Karpas-422 (cell line): ENCODE measurements around the gene KLHL18. TPM values are rescaled to one million over a fixed set of nuclear protein-coding genes. Genes with fewer than 3 reads are reported as not detected.
A peak's percentile ranks its signal among the peaks of the same experiment; 100 is the strongest.
"Not testable (repeated sequence)": the region's sequence is repeated elsewhere in the genome, so short reads cannot be mapped to it uniquely, and the experiment has no call there.

ENCODE experiments used
- DNase-seq: peaks from one replicate; pipeline ENCODE4 v3.0.0-alpha.2; 2015
- H2AFZ ChIP-seq: fragments of 200-600 bp; sonication (generic); 2 replicates; pipeline ENCODE4 v1.6.1; 2014; ENCODE audit warnings: antibody characterized with exemption, low read length, mixed read lengths
- H3K27ac ChIP-seq: fragments of 200-600 bp; sonication (generic); 2 replicates; pipeline ENCODE4 v1.5.1; 2014; ENCODE audit warnings: mild to moderate bottlenecking, low read length, moderate library complexity
- H3K27me3 ChIP-seq: fragments of 200-600 bp; sonication (generic); 2 replicates; pipeline ENCODE4 v1.6.1; 2014; ENCODE audit warnings: low read length, mixed read lengths
- H3K36me3 ChIP-seq: fragments of 200-600 bp; sonication (generic); 2 replicates; pipeline ENCODE4 v1.6.1; 2014; ENCODE audit warnings: low read length, mixed read lengths; ENCODE audit not compliant: insufficient read depth
- H3K4me1 ChIP-seq: fragments of 200-600 bp; sonication (generic); 2 replicates; pipeline ENCODE4 v1.6.1; 2014; ENCODE audit warnings: mild to moderate bottlenecking, low read length, mixed read lengths
- H3K4me2 ChIP-seq: fragments of 200-600 bp; sonication (generic); 2 replicates; pipeline ENCODE4 v1.6.1; 2014; ENCODE audit warnings: low read length, low read depth, mild to moderate bottlenecking; ENCODE audit not compliant: poor library complexity, severe bottlenecking
- H3K4me3 ChIP-seq: fragments of 200-600 bp; sonication (generic); 2 replicates; pipeline ENCODE4 v1.5.1; 2014; ENCODE audit warnings: mild to moderate bottlenecking, antibody characterized with exemption, low read length, mixed read lengths
- H3K79me2 ChIP-seq: fragments of 200-600 bp; sonication (generic); 2 replicates; pipeline ENCODE4 v1.6.1; 2014; ENCODE audit warnings: mild to moderate bottlenecking, low read length, mixed read lengths
- H3K9ac ChIP-seq: fragments of 200-600 bp; sonication (generic); 2 replicates; pipeline ENCODE4 v1.6.0; 2014; ENCODE audit warnings: low read length
- H3K9me2 ChIP-seq: fragments of 200-600 bp; sonication (generic), shearing (Covaris generic); replicated peaks from 2 replicates; pipeline ENCODE4 v1.6.0; 2014; ENCODE audit warnings: mild to moderate bottlenecking, low read length, moderate library complexity; ENCODE audit not compliant: insufficient read depth
- H3K9me3 ChIP-seq: fragments of 300-700, 200-600 bp; sonication (generic); 2 replicates; pipeline ENCODE4 v1.6.1; 2014; ENCODE audit warnings: low read length, mixed read lengths
- H4K20me1 ChIP-seq: fragments of 200-600 bp; sonication (generic); 2 replicates; pipeline ENCODE4 v1.6.1; 2014; ENCODE audit warnings: mild to moderate bottlenecking, antibody characterized with exemption, low read length, low read depth; ENCODE audit not compliant: insufficient read depth
- total RNA-seq: library from RNA; depleted of rRNA; stranded (reverse); fragments of >200 nt; shearing (Covaris generic); gene quantifications from 2 replicates; pipeline ENCODE4 v1.2.3, GENCODE V29; 2014; ENCODE audit warnings: low replicate concordance

Gene KLHL18
- total RNA-seq, 1 experiment from 2014 or later = 15.6 TPM

- H3K9me3 ChIP-seq = no peaks in the 10 kb centered on the region
- H3K9me2 ChIP-seq = no peaks in the 10 kb centered on the region
- peak overlapping the region; percentile 82 for H3K4me2 ChIP-seq
- peaks cover 70% of the 10 kb centered on the region for H3K79me2 ChIP-seq
- peak overlapping the region; percentile 92 for H3K27ac ChIP-seq
- peak overlapping the region; percentile 80 for H3K4me3 ChIP-seq
- DNase-seq = peak; percentile 73
- H3K9ac ChIP-seq = peak overlapping the region; percentile 97
- peaks cover 17% of the 10 kb centered on the region; the same call in 1 of the 2 replicates for H3K36me3 ChIP-seq
- H4K20me1 ChIP-seq = no peaks in the 10 kb centered on the region
- H2AFZ ChIP-seq = peak overlapping the region; percentile 69; the same call in 1 of the 2 replicates
- no peaks in the 10 kb centered on the region for H3K27me3 ChIP-seq
- peaks cover 34% of the 10 kb centered on the region for H3K4me1 ChIP-seq
These were observed 421 bp downstream of the KLHL18 start for GRCh38 chr3:47283193-47283537.

GRCh38 chr3:47283591-47284364 is 1.0 kb downstream of the KLHL18 start:
- Histone ChIP-seq H3K9me2 (no peaks in the 10 kb centered on the region), H3K27me3 (no peaks in the 10 kb centered on the region), H3K27ac (peak overlapping the region; percentile 92), H2AFZ (no peak overlapping the region), H3K4me2 (peak overlapping the region; percentile 82), H3K36me3 (peaks cover 22% of the 10 kb centered on the region; the same call in 1 of the 2 replicates), H3K79me2 (peaks cover 76% of the 10 kb centered on the region), H3K4me3 (peak overlapping the region; percentile 80), H3K9me3 (no peaks in the 10 kb centered on the region), H3K4me1 (peaks cover 40% of the 10 kb centered on the region), H3K9ac (peak overlapping the region; percentile 97), H4K20me1 (no peaks in the 10 kb centered on the region)
- DNase-seq = peak; percentile 73

GRCh38 chr3:47288966-47289910 is 6.5 kb downstream of the KLHL18 start:
- H3K9me3 ChIP-seq = no peaks in the 10 kb centered on the region
- H3K27me3 ChIP-seq = no peaks in the 10 kb centered on the region
- H3K36me3 ChIP-seq = peaks cover 37% of the 10 kb centered on the region; the same call in 1 of the 2 replicates
- H4K20me1 ChIP-seq = no peaks in the 10 kb centered on the region
- H3K9ac ChIP-seq = no peak overlapping the region
- no peak for DNase-seq
- peaks cover 98% of the 10 kb centered on the region for H3K79me2 ChIP-seq
- H3K9me2 ChIP-seq = no peaks in the 10 kb centered on the region
- H3K4me2 ChIP-seq = no peak overlapping the region
- peak overlapping the region; percentile 89 for H3K27ac ChIP-seq
- H3K4me3 ChIP-seq = no peak overlapping the region
- no peak overlapping the region for H2AFZ ChIP-seq
- peaks cover 76% of the 10 kb centered on the region for H3K4me1 ChIP-seq

GRCh38 chr3:47291158-47291753 is 8.5 kb downstream of the KLHL18 start:
- peak overlapping the region; percentile 69 for H3K4me2 ChIP-seq
- peaks cover 79% of the 10 kb centered on the region for H3K4me1 ChIP-seq

GRCh38 chr3:47291754-47292420 is 9.1 kb downstream of the KLHL18 start:
- H3K36me3 ChIP-seq = peaks cover 25% of the 10 kb centered on the region; the same call in 1 of the 2 replicates

More at GRCh38 chr3:47291158-47291753, 8.5 kb downstream of the KLHL18 start:
- no peak overlapping the region for H2AFZ ChIP-seq
- peaks cover 98% of the 10 kb centered on the region for H3K79me2 ChIP-seq
- H3K9me3 ChIP-seq = no peaks in the 10 kb centered on the region
- H4K20me1 ChIP-seq = no peaks in the 10 kb centered on the region
- H3K36me3 ChIP-seq = peaks cover 31% of the 10 kb centered on the region; the same call in 1 of the 2 replicates
- no peak for DNase-seq
- peak overlapping the region; percentile 89 for H3K27ac ChIP-seq
- H3K4me3 ChIP-seq = peak overlapping the region; percentile 52
- peak overlapping the region; percentile 16; the same call in 1 of the 2 replicates for H3K9ac ChIP-seq
- H3K9me2 ChIP-seq = no peaks in the 10 kb centered on the region
- no peaks in the 10 kb centered on the region for H3K27me3 ChIP-seq

GRCh38 chr3:47293822-47294221 is 11.1 kb downstream of the KLHL18 start:
- no peak overlapping the region for H2AFZ ChIP-seq
- peaks cover 84% of the 10 kb centered on the region for H3K4me1 ChIP-seq
- H3K9me2 ChIP-seq = no peaks in the 10 kb centered on the region
- H3K36me3 ChIP-seq = peaks cover 14% of the 10 kb centered on the region; the same call in 1 of the 2 replicates
- no peak overlapping the region for H3K9ac ChIP-seq
- no peak for DNase-seq
- no peaks in the 10 kb centered on the region for H4K20me1 ChIP-seq
- H3K27me3 ChIP-seq = no peaks in the 10 kb centered on the region
- peaks cover 98% of the 10 kb centered on the region for H3K79me2 ChIP-seq
- H3K4me3 ChIP-seq = no peak overlapping the region
- H3K27ac ChIP-seq = peak overlapping the region; percentile 89
- H3K9me3 ChIP-seq = no peaks in the 10 kb centered on the region
- H3K4me2 ChIP-seq = no peak overlapping the region

More at GRCh38 chr3:47291754-47292420, 9.1 kb downstream of the KLHL18 start:
- H3K4me3 ChIP-seq = peak overlapping the region; percentile 52
- not testable (repeated sequence) for H2AFZ ChIP-seq, H3K9me2 ChIP-seq, H4K20me1 ChIP-seq, H3K27me3 ChIP-seq, H3K9me3 ChIP-seq
- H3K27ac ChIP-seq = peak overlapping the region; percentile 89
- peak overlapping the region; percentile 69 for H3K4me2 ChIP-seq
- peaks cover 98% of the 10 kb centered on the region for H3K79me2 ChIP-seq
- H3K4me1 ChIP-seq = peaks cover 85% of the 10 kb centered on the region
- peak overlapping the region; percentile 54 for H3K9ac ChIP-seq
- peak; percentile 86 for DNase-seq

GRCh38 chr3:47294392-47294791 is 11.6 kb downstream of the KLHL18 start:
- Histone ChIP-seq H3K4me1 (peaks cover 84% of the 10 kb centered on the region), H2AFZ (no peak overlapping the region), H3K4me2 (no peak overlapping the region), H3K9ac (no peak overlapping the region), H3K27ac (peak overlapping the region; percentile 89; the same call in 1 of the 2 replicates), H3K4me3 (no peak overlapping the region), H3K9me2 (no peaks in the 10 kb centered on the region), H3K9me3 (no peaks in the 10 kb centered on the region), H3K36me3 (peaks cover 14% of the 10 kb centered on the region; the same call in 1 of the 2 replicates), H4K20me1 (no peaks in the 10 kb centered on the region), H3K79me2 (peaks cover 98% of the 10 kb centered on the region), H3K27me3 (no peaks in the 10 kb centered on the region)
- no peak for DNase-seq
